Measurements from ENCODE around the gene AP3S2.

AP3S2 gene

GRCh38 chr15:89808160-89808870, 85.5 kb downstream of the AP3S2 start:
- H3K4me3 ChIP-seq (ENCODE audit: control insufficient read depth in 1 of 7, extremely low read depth in 1 of 7, insufficient read depth in 4 of 7, low read depth in 2 of 7, low read length in 6 of 7), result no peak overlapping the region
- H3K27me3 ChIP-seq (replicated peaks in 2 of 5; ENCODE audit: control insufficient read depth in 4 of 5, insufficient read depth in 5 of 5, low read length in 4 of 5), result no peaks in the 10 kb centered on the region
- WGBS (ENCODE audit: insufficient coverage), result 94% methylated on average over 4 of the region's 10 CpGs
- no peaks in the 10 kb centered on the region for H3K9me3 ChIP-seq (ENCODE audit: control extremely low read depth in 1 of 5, control insufficient read depth in 4 of 5, insufficient read depth in 2 of 5, low read depth in 1 of 5, low read length in 4 of 5)
- H3K4me1 ChIP-seq (ENCODE audit: control extremely low read depth in 1 of 4, control insufficient read depth in 4 of 4, insufficient read depth in 4 of 4, low read length in 3 of 4), result peaks cover 0 to 34% (median 9%) of the 10 kb centered on the region in 4 experiments
- ChIA-PET CTCF (interaction anchor here (0.8 to 2.8 kb wide), 2 partner anchors 10 to 67 kb away, joined by 3 to 7 read pairs; no protein-coding TSS in a partner anchor), POLR2A (no interaction called here)
- no peak overlapping the region for H3K27ac ChIP-seq (ENCODE audit: insufficient read depth in 1 of 2, low read depth in 1 of 2, low read length in 2 of 2, poor library complexity in 1 of 2, severe bottlenecking in 2 of 2)
- peaks cover 3 to 77% (median 21%) of the 10 kb centered on the region in 4 experiments for H3K36me3 ChIP-seq (ENCODE audit: control insufficient read depth in 4 of 4, insufficient read depth in 4 of 4, low read length in 3 of 4)
- DNase-seq, result no peak

- H3K4me3 ChIP-seq (ENCODE audit: control insufficient read depth in 1 of 7, extremely low read depth in 1 of 7, insufficient read depth in 4 of 7, low read depth in 2 of 7, low read length in 6 of 7), result no peak overlapping the region
- no peak overlapping the region for H3K27ac ChIP-seq (ENCODE audit: insufficient read depth in 1 of 2, low read depth in 1 of 2, low read length in 2 of 2, poor library complexity in 1 of 2, severe bottlenecking in 2 of 2)
- H3K36me3 ChIP-seq (ENCODE audit: control insufficient read depth in 4 of 4, insufficient read depth in 4 of 4, low read length in 3 of 4), result peaks cover 3 to 81% (median 24%) of the 10 kb centered on the region in 4 experiments
- no peak for DNase-seq
- no peaks in the 10 kb centered on the region for H3K9me3 ChIP-seq (ENCODE audit: control extremely low read depth in 1 of 5, control insufficient read depth in 4 of 5, insufficient read depth in 2 of 5, low read depth in 1 of 5, low read length in 4 of 5)
- WGBS (ENCODE audit: insufficient coverage), result 100% methylated on average over 5 of the region's 6 CpGs
- peaks cover 0 to 28% (median 5%) of the 10 kb centered on the region in 4 experiments for H3K4me1 ChIP-seq (ENCODE audit: control extremely low read depth in 1 of 4, control insufficient read depth in 4 of 4, insufficient read depth in 4 of 4, low read length in 3 of 4)
- CTCF ChIA-PET, result interaction anchor here (2.8 kb wide), 1 partner anchor 67 kb away, joined by 7 read pairs; no protein-coding TSS in a partner anchor
- POLR2A ChIA-PET, result no interaction called here
- no peaks in the 10 kb centered on the region for H3K27me3 ChIP-seq (replicated peaks in 2 of 5; ENCODE audit: control insufficient read depth in 4 of 5, insufficient read depth in 5 of 5, low read length in 4 of 5)
These were observed 86.1 kb downstream of the AP3S2 start for GRCh38 chr15:89807689-89808088.

- CTCF ChIA-PET, result interaction anchor here (2.8 kb wide), 1 partner anchor 68 kb away, joined by 7 read pairs; no protein-coding TSS in a partner anchor
- peaks cover 0 to 23% (median 4%) of the 10 kb centered on the region in 4 experiments for H3K4me1 ChIP-seq (ENCODE audit: control extremely low read depth in 1 of 4, control insufficient read depth in 4 of 4, insufficient read depth in 4 of 4, low read length in 3 of 4)
- WGBS (ENCODE audit: insufficient coverage), result 96% methylated on average over 18 of the region's 22 CpGs
- H3K27ac ChIP-seq (ENCODE audit: insufficient read depth in 1 of 2, low read depth in 1 of 2, low read length in 2 of 2, poor library complexity in 1 of 2, severe bottlenecking in 2 of 2), result no peak overlapping the region
- H3K27me3 ChIP-seq (replicated peaks in 2 of 5; ENCODE audit: control insufficient read depth in 4 of 5, insufficient read depth in 5 of 5, low read length in 4 of 5), result no peaks in the 10 kb centered on the region
- POLR2A ChIA-PET, result interaction anchor here (0.6 kb wide), 1 partner anchor 33 kb away, joined by 3 read pairs; no protein-coding TSS in a partner anchor
- peaks cover 3 to 82% (median 28%) of the 10 kb centered on the region in 4 experiments for H3K36me3 ChIP-seq (ENCODE audit: control insufficient read depth in 4 of 4, insufficient read depth in 4 of 4, low read length in 3 of 4)
- no peak overlapping the region for H3K4me3 ChIP-seq (ENCODE audit: control insufficient read depth in 1 of 7, extremely low read depth in 1 of 7, insufficient read depth in 4 of 7, low read depth in 2 of 7, low read length in 6 of 7)
- no peak for DNase-seq
- no peaks in the 10 kb centered on the region for H3K9me3 ChIP-seq (ENCODE audit: control extremely low read depth in 1 of 5, control insufficient read depth in 4 of 5, insufficient read depth in 2 of 5, low read depth in 1 of 5, low read length in 4 of 5)
These were observed 86.9 kb downstream of the AP3S2 start for GRCh38 chr15:89806559-89807550.

- no peak for DNase-seq
- ChIA-PET POLR2A (no interaction called here), CTCF (no interaction called here)
- H3K4me1 ChIP-seq (ENCODE audit: control extremely low read depth in 1 of 4, control insufficient read depth in 4 of 4, insufficient read depth in 4 of 4, low read length in 3 of 4), result peaks cover 0 to 22% (median 4%) of the 10 kb centered on the region in 4 experiments
- no peaks in the 10 kb centered on the region for H3K9me3 ChIP-seq (ENCODE audit: control extremely low read depth in 1 of 5, control insufficient read depth in 4 of 5, insufficient read depth in 2 of 5, low read depth in 1 of 5, low read length in 4 of 5)
- no peak overlapping the region for H3K4me3 ChIP-seq (ENCODE audit: control insufficient read depth in 1 of 7, extremely low read depth in 1 of 7, insufficient read depth in 4 of 7, low read depth in 2 of 7, low read length in 6 of 7)
- H3K27me3 ChIP-seq (replicated peaks in 2 of 5; ENCODE audit: control insufficient read depth in 4 of 5, insufficient read depth in 5 of 5, low read length in 4 of 5), result no peaks in the 10 kb centered on the region
- 94% methylated on average over 18 of the region's 21 CpGs for WGBS (ENCODE audit: insufficient coverage)
- peaks cover 3 to 89% (median 33%) of the 10 kb centered on the region in 4 experiments for H3K36me3 ChIP-seq (ENCODE audit: control insufficient read depth in 4 of 4, insufficient read depth in 4 of 4, low read length in 3 of 4)
- H3K27ac ChIP-seq (ENCODE audit: insufficient read depth in 1 of 2, low read depth in 1 of 2, low read length in 2 of 2, poor library complexity in 1 of 2, severe bottlenecking in 2 of 2), result no peak overlapping the region
These were observed 87.6 kb downstream of the AP3S2 start for GRCh38 chr15:89806210-89806558.

- POLR2A ChIA-PET, result interaction anchor here (0.7 kb wide), 1 partner anchor 15 kb away, joined by 3 read pairs; no protein-coding TSS in a partner anchor
- no peak overlapping the region for H3K4me3 ChIP-seq (ENCODE audit: control insufficient read depth in 1 of 7, extremely low read depth in 1 of 7, insufficient read depth in 4 of 7, low read depth in 2 of 7, low read length in 6 of 7)
These were observed 88.3 kb downstream of the AP3S2 start for GRCh38 chr15:89805241-89806209.

GRCh38 chr15:89803941-89804800, 89.6 kb downstream of the AP3S2 start:
- POLR2A ChIA-PET, result no interaction called here
- H3K4me3 ChIP-seq (ENCODE audit: control insufficient read depth in 1 of 7, extremely low read depth in 1 of 7, insufficient read depth in 4 of 7, low read depth in 2 of 7, low read length in 6 of 7), result no peak overlapping the region
- H3K4me1 ChIP-seq (ENCODE audit: control extremely low read depth in 1 of 4, control insufficient read depth in 4 of 4, insufficient read depth in 4 of 4, low read length in 3 of 4), result peaks cover 0 to 15% (median 4%) of the 10 kb centered on the region in 4 experiments
- no peaks in the 10 kb centered on the region for H3K27me3 ChIP-seq (replicated peaks in 2 of 5; ENCODE audit: control insufficient read depth in 4 of 5, insufficient read depth in 5 of 5, low read length in 4 of 5)
- H3K36me3 ChIP-seq (ENCODE audit: control insufficient read depth in 4 of 4, insufficient read depth in 4 of 4, low read length in 3 of 4), result peaks cover 3 to 95% (median 44%) of the 10 kb centered on the region in 4 experiments
- no peak overlapping the region for H3K27ac ChIP-seq (ENCODE audit: insufficient read depth in 1 of 2, low read depth in 1 of 2, low read length in 2 of 2, poor library complexity in 1 of 2, severe bottlenecking in 2 of 2)
- 95% methylated on average over 27 of the region's 29 CpGs for WGBS (ENCODE audit: insufficient coverage)
- CTCF ChIA-PET, result no interaction called here
- no peaks in the 10 kb centered on the region for H3K9me3 ChIP-seq (ENCODE audit: control extremely low read depth in 1 of 5, control insufficient read depth in 4 of 5, insufficient read depth in 2 of 5, low read depth in 1 of 5, low read length in 4 of 5)
- no peak for DNase-seq

More at GRCh38 chr15:89805241-89806209, 88.3 kb downstream of the AP3S2 start:
- Histone ChIP-seq H3K27me3 (replicated peaks in 2 of 5; ENCODE audit: control insufficient read depth in 4 of 5, insufficient read depth in 5 of 5, low read length in 4 of 5) (no peaks in the 10 kb centered on the region), H3K4me1 (ENCODE audit: control extremely low read depth in 1 of 4, control insufficient read depth in 4 of 4, insufficient read depth in 4 of 4, low read length in 3 of 4) (peaks cover 0 to 19% (median 4%) of the 10 kb centered on the region in 4 experiments), H3K27ac (ENCODE audit: insufficient read depth in 1 of 2, low read depth in 1 of 2, low read length in 2 of 2, poor library complexity in 1 of 2, severe bottlenecking in 2 of 2) (no peak overlapping the region), H3K9me3 (ENCODE audit: control extremely low read depth in 1 of 5, control insufficient read depth in 4 of 5, insufficient read depth in 2 of 5, low read depth in 1 of 5, low read length in 4 of 5) (no peaks in the 10 kb centered on the region), H3K36me3 (ENCODE audit: control insufficient read depth in 4 of 4, insufficient read depth in 4 of 4, low read length in 3 of 4) (peaks cover 3 to 90% (median 35%) of the 10 kb centered on the region in 4 experiments)
- DNase-seq, result no peak
- 97% methylated on average over 19 of the region's 29 CpGs for whole genome bisulfite sequencing (ENCODE audit: insufficient coverage)
- CTCF ChIA-PET, result no interaction called here

All from common myeloid progenitor, CD34-positive (primary cell).